CD4-positive, alpha-beta T cell (primary cell): ENCODE measurements around the gene ZNF846. TPM values are rescaled to one million over a fixed set of nuclear protein-coding genes. Genes with fewer than 3 reads are reported as not detected.
"Not testable (repeated sequence)": the region's sequence is repeated elsewhere in the genome, so short reads cannot be mapped to it uniquely, and the experiment has no call there.

Source experiments
- ATAC-seq: fragments of 200-7000 bp; cut with Tn5 transposase; one replicate; pipeline ENCODE4 v1.10.0; 2022; ENCODE audit warnings: mild to moderate bottlenecking; ENCODE audit not compliant: poor library complexity
- CTCF ChIA-PET: fragments of 350-600 bp; sonication (Branson Sonifier 250); formaldehyde crosslinking; loops from one replicate; lab custom pipeline; 2021; ENCODE audit warnings: antibody characterized with exemption, inconsistent platforms; lab: Charles Lee
- POLR2A ChIA-PET: fragments of 350-600 bp; sonication (Branson Sonifier 250); formaldehyde crosslinking; loops from one replicate; lab custom pipeline; 2021; ENCODE audit warnings: antibody characterized with exemption, inconsistent platforms; lab: Charles Lee
- DNase-seq, 14 experiments: peaks; one replicate each; pipeline ENCODE4 v3.0.0-alpha.2; 2013 to 2020; ENCODE audit warnings: mixed read lengths in 2 of 14
- H3K27ac ChIP-seq, 2 donors: one replicate each; pipeline versions ENCODE4 v1.5.1 to v1.7.0; 2013; ENCODE audit warnings: low read length in 2 of 2, low read depth in 1 of 2, mild to moderate bottlenecking in 1 of 2
- H3K27me3 ChIP-seq, 2 experiments: 1 replicate in 1 of 2; 2 replicates in 1 of 2; pipeline versions ENCODE4 v1.6.1 to v1.7.0; 2013; ENCODE audit warnings: low read length in 2 of 2, control low read depth in 1 of 2, mild to moderate bottlenecking in 1 of 2, moderate library complexity in 1 of 2; ENCODE audit not compliant: insufficient read depth in 2 of 2, control insufficient read depth in 1 of 2
- H3K36me3 ChIP-seq: one replicate; pipeline ENCODE4 v1.6.1; 2013; ENCODE audit warnings: low read length, control low read depth; ENCODE audit not compliant: insufficient read depth
- H3K4me1 ChIP-seq: one replicate; pipeline ENCODE4 v1.6.1; 2013; ENCODE audit warnings: low read length, control low read depth; ENCODE audit not compliant: insufficient read depth
- H3K4me3 ChIP-seq: one replicate; pipeline ENCODE4 v1.5.1; 2013; ENCODE audit warnings: mild to moderate bottlenecking, low read length, moderate library complexity
- H3K9me3 ChIP-seq, 2 experiments: 1 replicate in 1 of 2; 2 replicates in 1 of 2; pipeline versions ENCODE4 v1.6.1 to v1.7.0; 2013; ENCODE audit warnings: low read length in 2 of 2, mild to moderate bottlenecking in 2 of 2, control low read depth in 1 of 2, moderate library complexity in 1 of 2; ENCODE audit not compliant: control insufficient read depth in 1 of 2, insufficient read depth in 1 of 2
- H3K27ac Mint-ChIP-seq: one replicate; pipeline ENCODE4 v1.8.0; 2020; ENCODE audit warnings: mixed read lengths
- H3K27me3 Mint-ChIP-seq: one replicate; pipeline ENCODE4 v1.8.0; 2021; ENCODE audit warnings: mixed read lengths
- H3K36me3 Mint-ChIP-seq: one replicate; pipeline ENCODE4 v1.8.0; 2021; ENCODE audit warnings: low read depth, mixed read lengths
- H3K4me1 Mint-ChIP-seq: one replicate; pipeline ENCODE4 v1.8.0; 2021; ENCODE audit warnings: low read depth, mixed read lengths
- H3K4me3 Mint-ChIP-seq: one replicate; pipeline ENCODE4 v1.8.0; 2020; ENCODE audit warnings: mild to moderate bottlenecking, mixed read lengths
- H3K9me3 Mint-ChIP-seq: one replicate; pipeline ENCODE4 v1.8.0; 2020; ENCODE audit warnings: mixed read lengths
- intact Hi-C, 2 experiments: fragments of 100-400 bp; cut with DNase I in 1 of 2; cut with micrococcal nuclease in 1 of 2; formaldehyde crosslinking; loops; one replicate each; pipeline versions ENCODE4 v1.15.1 to v1.9.0; 2023 to 2025; cut with DNase I, micrococcal nuclease
- total RNA-seq, 174 experiments: library from RNA in 2 of 174; stranded (reverse) in 2 of 174; gene quantifications; one replicate each; pipeline ENCODE4 v1.2.3 and lab custom pipeline; 2021 to 2026
- TF ChIP-seq, protein P1 (sequence below): fragments of 200-600 bp; IDR thresholded peaks from one replicate; pipeline ENCODE4 v1.8.0; 2022; ENCODE audit warnings: antibody characterized with exemption, mild to moderate bottlenecking

The ZNF846 gene
- total RNA-seq, 2 experiments from 2014 or later: 7.9 to 8.5 TPM

DNA sequence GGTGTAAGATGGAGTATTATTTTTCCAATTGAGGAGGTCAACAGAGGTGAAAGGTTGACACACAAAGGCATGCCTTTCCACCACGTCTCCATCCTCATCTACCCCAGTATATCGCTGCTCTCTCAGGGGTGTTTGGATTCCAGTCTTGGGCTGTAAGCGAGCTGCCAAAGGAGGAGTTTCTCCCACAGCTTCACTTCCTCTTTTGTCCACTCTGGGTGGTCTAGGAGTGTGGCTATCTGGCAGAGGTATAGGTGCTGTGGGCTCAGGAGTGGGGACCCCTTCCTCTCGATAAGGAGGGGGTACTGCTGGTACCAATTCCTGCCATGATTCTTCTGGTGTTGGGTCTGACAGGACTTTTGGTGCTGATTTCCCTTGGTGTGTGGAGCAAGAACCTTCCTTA lies 39.4 kb downstream of the ZNF846 start:
- intact Hi-C loops: no loop called here
- H3K4me1 ChIP-seq: no peaks in the 10 kb centered on the region
- Mint-ChIP-seq H3K4me3 (no peak overlapping the region), H3K9me3 (peaks cover 2% of the 10 kb centered on the region), H3K27ac (no peak overlapping the region), H3K4me1 (no peaks in the 10 kb centered on the region), H3K36me3 (no peaks in the 10 kb centered on the region), H3K27me3 (peaks cover 4% of the 10 kb centered on the region)
- DNase-seq (no peak), ATAC-seq (no peak)
- ChIA-PET CTCF (no interaction called here), POLR2A (no interaction called here)
- H3K36me3 ChIP-seq: no peaks in the 10 kb centered on the region
- H3K4me3 ChIP-seq: no peak overlapping the region
- H3K27ac ChIP-seq: no peak overlapping the region
- TF ChIP-seq, protein P1, sequence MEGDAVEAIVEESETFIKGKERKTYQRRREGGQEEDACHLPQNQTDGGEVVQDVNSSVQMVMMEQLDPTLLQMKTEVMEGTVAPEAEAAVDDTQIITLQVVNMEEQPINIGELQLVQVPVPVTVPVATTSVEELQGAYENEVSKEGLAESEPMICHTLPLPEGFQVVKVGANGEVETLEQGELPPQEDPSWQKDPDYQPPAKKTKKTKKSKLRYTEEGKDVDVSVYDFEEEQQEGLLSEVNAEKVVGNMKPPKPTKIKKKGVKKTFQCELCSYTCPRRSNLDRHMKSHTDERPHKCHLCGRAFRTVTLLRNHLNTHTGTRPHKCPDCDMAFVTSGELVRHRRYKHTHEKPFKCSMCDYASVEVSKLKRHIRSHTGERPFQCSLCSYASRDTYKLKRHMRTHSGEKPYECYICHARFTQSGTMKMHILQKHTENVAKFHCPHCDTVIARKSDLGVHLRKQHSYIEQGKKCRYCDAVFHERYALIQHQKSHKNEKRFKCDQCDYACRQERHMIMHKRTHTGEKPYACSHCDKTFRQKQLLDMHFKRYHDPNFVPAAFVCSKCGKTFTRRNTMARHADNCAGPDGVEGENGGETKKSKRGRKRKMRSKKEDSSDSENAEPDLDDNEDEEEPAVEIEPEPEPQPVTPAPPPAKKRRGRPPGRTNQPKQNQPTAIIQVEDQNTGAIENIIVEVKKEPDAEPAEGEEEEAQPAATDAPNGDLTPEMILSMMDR: no peak
- H3K9me3 ChIP-seq: peaks cover 8 to 15% of the 10 kb centered on the region in 2 experiments
- H3K27me3 ChIP-seq: no peaks in the 10 kb centered on the region

DNA sequence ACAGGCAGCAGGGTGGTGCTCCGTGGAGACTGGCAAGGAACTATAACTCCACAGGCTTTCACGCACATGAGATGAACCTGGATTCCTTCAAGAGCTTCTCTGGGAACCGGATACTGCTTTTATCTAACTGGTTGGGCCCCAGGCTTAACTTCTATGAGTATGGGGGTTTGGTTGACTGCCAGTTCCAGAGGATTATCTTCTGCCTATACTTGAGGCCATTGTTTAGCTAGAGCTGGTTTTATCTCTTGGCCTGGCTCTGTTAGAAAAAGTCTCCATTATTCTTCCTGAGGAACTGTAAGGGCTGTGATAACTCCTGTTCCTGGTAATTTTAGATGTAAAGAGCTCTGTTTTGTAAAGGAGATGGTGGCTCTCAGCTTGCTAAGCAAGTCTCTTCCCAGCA lies 40.9 kb downstream of the ZNF846 start:
- Histone ChIP-seq H3K4me3 (no peak overlapping the region), H3K9me3 (peaks cover 13 to 16% of the 10 kb centered on the region in 2 experiments), H3K36me3 (no peaks in the 10 kb centered on the region), H3K27ac (no peak overlapping the region), H3K4me1 (no peaks in the 10 kb centered on the region), H3K27me3 (no peaks in the 10 kb centered on the region)
- no peak overlapping the region for H3K4me3 Mint-ChIP-seq
- CTCF ChIA-PET: no interaction called here
- POLR2A ChIA-PET: no interaction called here
- DNase-seq: no peak
- peaks cover 5% of the 10 kb centered on the region for H3K36me3 Mint-ChIP-seq
- ATAC-seq: no peak
- H3K9me3 Mint-ChIP-seq: peaks cover 5% of the 10 kb centered on the region
- no peaks in the 10 kb centered on the region for H3K4me1 Mint-ChIP-seq
- intact Hi-C loops: no loop called here
- H3K27me3 Mint-ChIP-seq: peaks cover 4% of the 10 kb centered on the region
- TF ChIP-seq, protein P1: no peak
- no peak overlapping the region for H3K27ac Mint-ChIP-seq

DNA sequence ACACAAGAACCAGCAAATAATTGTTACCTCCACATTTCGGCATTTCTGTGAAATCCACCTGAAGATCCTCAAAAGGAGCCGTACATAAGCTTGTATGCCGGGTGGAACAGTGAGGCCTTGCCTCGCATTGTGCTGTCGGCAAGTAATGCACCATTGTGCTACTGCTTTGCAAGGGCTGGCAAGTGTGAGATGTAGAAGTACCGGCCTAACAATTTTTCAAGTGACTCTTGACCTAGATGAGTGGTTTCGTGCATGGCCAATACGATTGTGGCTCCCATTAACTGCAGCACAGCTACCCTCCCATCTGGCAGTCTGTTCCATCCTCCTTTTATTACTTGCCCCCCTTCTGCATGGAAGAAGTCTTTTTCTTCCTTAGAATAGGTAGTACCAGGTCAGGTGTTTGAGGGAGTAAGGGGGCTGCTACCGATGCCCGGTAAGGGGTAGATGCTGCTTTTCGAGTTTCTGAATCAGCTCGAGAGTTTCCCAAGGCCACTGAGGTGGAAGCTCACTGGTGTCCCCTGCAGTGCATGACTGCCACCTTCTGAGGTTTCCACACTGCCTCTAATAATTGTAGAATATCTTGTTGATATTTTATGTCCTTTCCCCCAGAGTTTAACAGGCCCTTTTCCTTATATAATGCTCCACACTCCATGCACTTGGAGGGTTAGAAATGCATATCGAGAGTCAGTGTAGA lies 42.9 kb downstream of the ZNF846 start:
- H3K36me3 ChIP-seq, CTCF ChIA-PET, H3K27ac ChIP-seq, H3K9me3 Mint-ChIP-seq, H3K36me3 Mint-ChIP-seq, H3K4me1 ChIP-seq, H3K27ac Mint-ChIP-seq, intact Hi-C loops, POLR2A ChIA-PET, H3K4me1 Mint-ChIP-seq, ATAC-seq, H3K4me3 Mint-ChIP-seq, H3K4me3 ChIP-seq, H3K27me3 Mint-ChIP-seq, DNase-seq, H3K27me3 ChIP-seq: not testable (repeated sequence)
- peaks cover 13 to 16% of the 10 kb centered on the region in 2 experiments for H3K9me3 ChIP-seq

DNA sequence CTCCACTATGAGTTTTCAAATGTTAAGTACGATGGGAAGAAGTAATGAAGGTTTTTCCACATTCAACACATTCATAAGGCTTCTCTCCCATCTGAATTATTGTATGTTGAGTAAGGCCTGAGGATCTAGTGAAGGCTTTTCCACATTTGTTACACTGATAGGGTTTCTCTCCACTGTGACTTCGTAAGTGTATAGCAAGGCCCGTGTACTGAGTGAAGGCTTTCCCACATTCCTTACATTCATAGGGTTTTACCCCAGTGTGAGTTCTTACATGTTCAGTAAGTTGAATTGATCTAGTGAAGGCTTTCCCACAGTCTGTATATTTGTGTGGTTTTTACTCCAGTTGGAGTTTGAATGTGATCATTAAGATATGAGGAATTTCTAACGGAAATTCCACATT lies 44.4 kb downstream of the ZNF846 start:
- H3K27ac ChIP-seq: no peak overlapping the region
- intact Hi-C loops: no loop called here
- no peak for ATAC-seq
- peaks cover 0 to 5% of the 10 kb centered on the region in 2 experiments for H3K27me3 ChIP-seq
- peaks cover 5% of the 10 kb centered on the region for H3K36me3 Mint-ChIP-seq
- no peaks in the 10 kb centered on the region for H3K36me3 ChIP-seq
- H3K9me3 ChIP-seq: peaks cover 13 to 16% of the 10 kb centered on the region in 2 experiments
- ChIA-PET POLR2A (no interaction called here), CTCF (no interaction called here)
- H3K4me1 ChIP-seq: no peaks in the 10 kb centered on the region
- no peaks in the 10 kb centered on the region for H3K27me3 Mint-ChIP-seq
- H3K27ac Mint-ChIP-seq: no peak overlapping the region
- H3K9me3 Mint-ChIP-seq: peaks cover 5% of the 10 kb centered on the region
- H3K4me3 Mint-ChIP-seq: no peak overlapping the region
- no peak overlapping the region for H3K4me3 ChIP-seq
- peaks cover 8% of the 10 kb centered on the region for H3K4me1 Mint-ChIP-seq
- DNase-seq: no peak
- TF ChIP-seq, protein P1: no peak
